ENCODE measurements around the gene PTPN1.

PTPN1 gene

DNA sequence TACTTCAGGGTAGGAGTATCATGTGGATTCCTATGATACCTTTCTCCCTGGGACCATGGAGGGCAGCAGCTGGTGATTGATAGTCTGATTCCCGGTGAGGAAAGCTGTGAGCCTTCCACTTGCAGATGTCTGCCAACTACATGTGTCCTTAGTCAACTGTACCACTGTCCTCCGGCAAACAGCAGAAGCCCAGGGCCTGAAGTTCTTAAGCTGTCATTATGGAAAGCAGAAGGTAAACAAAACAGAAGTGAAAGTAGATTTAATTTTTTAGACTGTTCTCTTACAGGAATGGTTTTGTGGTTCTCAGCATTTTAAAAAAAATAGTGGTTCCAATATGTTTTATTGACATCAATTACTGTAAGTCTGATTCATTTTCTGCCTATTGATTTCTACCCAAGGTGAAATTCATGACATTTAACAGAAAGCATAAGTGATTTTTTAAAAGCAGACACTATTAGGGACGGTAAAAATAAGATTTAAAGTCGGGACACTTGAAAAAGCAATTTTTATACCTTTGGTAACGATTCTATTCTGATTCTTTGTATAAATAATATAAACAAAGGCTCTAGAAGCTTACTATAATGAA lies 36.6 kb downstream of the PTPN1 start:
- Histone ChIP-seq H3K4me1 (ENCODE audit: insufficient read depth, low read length, poor library complexity, severe bottlenecking) (peaks cover 4% of the 10 kb centered on the region), H2AFZ (ENCODE audit: low read length) (no peak overlapping the region), H3K27me3 (ENCODE audit: insufficient read depth, low read length, poor library complexity, severe bottlenecking) (no peaks in the 10 kb centered on the region), H3K9ac (ENCODE audit: low read depth, low read length, poor library complexity, severe bottlenecking) (no peak overlapping the region), H3K9me3 (ENCODE audit: insufficient read depth, low read depth, low read length) (no peaks in the 10 kb centered on the region), H3F3A (ENCODE audit: low read depth) (no peaks in the 10 kb centered on the region), H3K4me3 (ENCODE audit: low read length, poor library complexity, severe bottlenecking) (no peak overlapping the region), H3K9me2 (replicated peaks; ENCODE audit: low read depth, low read length) (no peaks in the 10 kb centered on the region), H3K36me3 (ENCODE audit: insufficient read depth, low read length) (peaks cover 19% of the 10 kb centered on the region; the same call in 1 of the 2 replicates), H3K4me2 (ENCODE audit: low read depth, low read length, poor library complexity, severe bottlenecking) (no peak overlapping the region), H3K79me2 (ENCODE audit: insufficient read depth, low read length) (peaks cover 80% of the 10 kb centered on the region), H4K20me1 (ENCODE audit: insufficient read depth, low read length, poor library complexity, severe bottlenecking) (peaks cover 15% of the 10 kb centered on the region)
- no peak for TF ChIP-seq EZH2phosphoT487 (IDR thresholded peaks at IDR 0.05; ENCODE audit: borderline replicate concordance)
- TF ChIP-seq, protein P1, sequence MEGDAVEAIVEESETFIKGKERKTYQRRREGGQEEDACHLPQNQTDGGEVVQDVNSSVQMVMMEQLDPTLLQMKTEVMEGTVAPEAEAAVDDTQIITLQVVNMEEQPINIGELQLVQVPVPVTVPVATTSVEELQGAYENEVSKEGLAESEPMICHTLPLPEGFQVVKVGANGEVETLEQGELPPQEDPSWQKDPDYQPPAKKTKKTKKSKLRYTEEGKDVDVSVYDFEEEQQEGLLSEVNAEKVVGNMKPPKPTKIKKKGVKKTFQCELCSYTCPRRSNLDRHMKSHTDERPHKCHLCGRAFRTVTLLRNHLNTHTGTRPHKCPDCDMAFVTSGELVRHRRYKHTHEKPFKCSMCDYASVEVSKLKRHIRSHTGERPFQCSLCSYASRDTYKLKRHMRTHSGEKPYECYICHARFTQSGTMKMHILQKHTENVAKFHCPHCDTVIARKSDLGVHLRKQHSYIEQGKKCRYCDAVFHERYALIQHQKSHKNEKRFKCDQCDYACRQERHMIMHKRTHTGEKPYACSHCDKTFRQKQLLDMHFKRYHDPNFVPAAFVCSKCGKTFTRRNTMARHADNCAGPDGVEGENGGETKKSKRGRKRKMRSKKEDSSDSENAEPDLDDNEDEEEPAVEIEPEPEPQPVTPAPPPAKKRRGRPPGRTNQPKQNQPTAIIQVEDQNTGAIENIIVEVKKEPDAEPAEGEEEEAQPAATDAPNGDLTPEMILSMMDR (conservative IDR thresholded peaks at IDR 0.05; ENCODE audit: low read length), result no peak

DNA sequence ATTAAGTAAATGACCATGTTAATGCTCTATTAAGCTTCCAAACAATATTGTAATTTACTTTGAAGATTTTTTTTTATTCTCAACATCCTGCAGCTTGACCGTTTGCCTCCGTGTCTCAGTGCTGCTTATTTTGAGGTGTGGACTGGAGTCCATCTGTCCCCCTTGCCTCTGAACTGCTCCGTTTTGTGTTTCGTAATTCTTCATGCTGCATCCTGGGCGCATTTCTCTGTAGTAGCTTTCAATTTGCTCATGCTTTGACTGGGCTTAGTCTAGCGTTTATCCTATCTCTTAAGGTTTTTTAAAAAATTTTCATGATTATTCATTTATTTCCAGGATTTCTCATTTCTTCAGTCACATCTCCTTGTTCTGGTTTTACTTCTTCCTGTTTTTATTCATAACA lies 37.8 kb downstream of the PTPN1 start:
- Histone ChIP-seq H4K20me1 (ENCODE audit: insufficient read depth, low read length, poor library complexity, severe bottlenecking) (peaks cover 14% of the 10 kb centered on the region), H3K9me3 (ENCODE audit: insufficient read depth, low read depth, low read length) (no peaks in the 10 kb centered on the region), H3K79me2 (ENCODE audit: insufficient read depth, low read length) (peaks cover 74% of the 10 kb centered on the region), H3K9me2 (replicated peaks; ENCODE audit: low read depth, low read length) (no peaks in the 10 kb centered on the region), H2AFZ (ENCODE audit: low read length) (no peak overlapping the region), H3K4me3 (ENCODE audit: low read length, poor library complexity, severe bottlenecking) (no peak overlapping the region), H3K4me2 (ENCODE audit: low read depth, low read length, poor library complexity, severe bottlenecking) (no peak overlapping the region), H3K4me1 (ENCODE audit: insufficient read depth, low read length, poor library complexity, severe bottlenecking) (peaks cover 4% of the 10 kb centered on the region), H3K27me3 (ENCODE audit: insufficient read depth, low read length, poor library complexity, severe bottlenecking) (no peaks in the 10 kb centered on the region), H3K9ac (ENCODE audit: low read depth, low read length, poor library complexity, severe bottlenecking) (no peak overlapping the region), H3F3A (ENCODE audit: low read depth) (no peaks in the 10 kb centered on the region), H3K36me3 (ENCODE audit: insufficient read depth, low read length) (peaks cover 23% of the 10 kb centered on the region; the same call in 1 of the 2 replicates)
- TF ChIP-seq EZH2phosphoT487 (IDR thresholded peaks at IDR 0.05; ENCODE audit: borderline replicate concordance), result no peak
- TF ChIP-seq, protein P1 (conservative IDR thresholded peaks at IDR 0.05; ENCODE audit: low read length), result no peak

GRCh38 chr20:50548396-50548795 lies 38.2 kb downstream of the PTPN1 start:
- no peak for TF ChIP-seq EZH2phosphoT487 (IDR thresholded peaks at IDR 0.05; ENCODE audit: borderline replicate concordance)
- TF ChIP-seq, protein P1 (conservative IDR thresholded peaks at IDR 0.05; ENCODE audit: low read length), result no peak
- Histone ChIP-seq H4K20me1 (ENCODE audit: insufficient read depth, low read length, poor library complexity, severe bottlenecking) (peaks cover 10% of the 10 kb centered on the region), H3K4me3 (ENCODE audit: low read length, poor library complexity, severe bottlenecking) (no peak overlapping the region), H3K27me3 (ENCODE audit: insufficient read depth, low read length, poor library complexity, severe bottlenecking) (no peaks in the 10 kb centered on the region), H3K9me3 (ENCODE audit: insufficient read depth, low read depth, low read length) (no peaks in the 10 kb centered on the region), H3K36me3 (ENCODE audit: insufficient read depth, low read length) (peaks cover 23% of the 10 kb centered on the region; the same call in 1 of the 2 replicates), H3K4me1 (ENCODE audit: insufficient read depth, low read length, poor library complexity, severe bottlenecking) (peaks cover 4% of the 10 kb centered on the region), H2AFZ (ENCODE audit: low read length) (no peak overlapping the region), H3K79me2 (ENCODE audit: insufficient read depth, low read length) (peaks cover 70% of the 10 kb centered on the region), H3K9ac (ENCODE audit: low read depth, low read length, poor library complexity, severe bottlenecking) (no peak overlapping the region), H3F3A (ENCODE audit: low read depth) (no peaks in the 10 kb centered on the region), H3K9me2 (replicated peaks; ENCODE audit: low read depth, low read length) (no peaks in the 10 kb centered on the region), H3K4me2 (ENCODE audit: low read depth, low read length, poor library complexity, severe bottlenecking) (no peak overlapping the region)
